CD8-positive, alpha-beta memory T cell (primary cell): ENCODE results near the gene CEP83. TPM values are rescaled to one million over a fixed set of nuclear protein-coding genes. Genes with fewer than 3 reads are reported as not detected.
"Not testable (repeated sequence)": the region's sequence is repeated elsewhere in the genome, so short reads cannot be mapped to it uniquely, and the experiment has no call there.

Experiments
- CTCF ChIA-PET: fragments of 350-600 bp; sonication (Branson Sonifier 250); formaldehyde crosslinking; loops from one replicate; lab custom pipeline; 2021; ENCODE audit warnings: antibody characterized with exemption; lab: Charles Lee
- POLR2A ChIA-PET: fragments of 350-600 bp; sonication (Branson Sonifier 250); formaldehyde crosslinking; loops from one replicate; lab custom pipeline; 2021; ENCODE audit warnings: antibody characterized with exemption; lab: Charles Lee
- DNase-seq, 5 donors: peaks; one replicate each; pipeline versions ENCODE4 v3.0.0 to v3.0.0-alpha.2; 2020 to 2022; ENCODE audit warnings: mixed read lengths in 1 of 5
- H3K27ac ChIP-seq: one replicate; pipeline ENCODE4 v1.7.0; 2013; ENCODE audit warnings: low read depth, mild to moderate bottlenecking, low read length, moderate library complexity
- H3K27me3 ChIP-seq: 2 replicates; pipeline ENCODE4 v1.7.0; 2013; ENCODE audit warnings: low read length, mild to moderate bottlenecking; ENCODE audit not compliant: insufficient read depth, poor library complexity, severe bottlenecking
- H3K36me3 ChIP-seq: 2 replicates; pipeline ENCODE4 v1.7.0; 2013; ENCODE audit warnings: mild to moderate bottlenecking, low read length, moderate library complexity; ENCODE audit not compliant: insufficient read depth
- H3K4me1 ChIP-seq: 2 replicates; pipeline ENCODE4 v1.7.0; 2013; ENCODE audit warnings: mild to moderate bottlenecking, low read length, moderate library complexity; ENCODE audit not compliant: insufficient read depth
- H3K4me3 ChIP-seq: 2 replicates; pipeline ENCODE4 v1.7.0; 2013; ENCODE audit warnings: mild to moderate bottlenecking, low read length
- H3K9me3 ChIP-seq: 2 replicates; pipeline ENCODE4 v1.7.0; 2013; ENCODE audit warnings: mild to moderate bottlenecking, low read length
- H3K27ac Mint-ChIP-seq, 8 donors: one replicate each; pipeline ENCODE4 v1.8.0; 2020 to 2021; ENCODE audit warnings: mixed read lengths in 8 of 8, mild to moderate bottlenecking in 6 of 8, inconsistent platforms in 3 of 8, moderate library complexity in 3 of 8
- H3K27me3 Mint-ChIP-seq, 2 donors: one replicate each; pipeline ENCODE4 v1.8.0; 2020 to 2021; ENCODE audit warnings: mixed read lengths in 2 of 2, mild to moderate bottlenecking in 1 of 2, moderate library complexity in 1 of 2
- H3K36me3 Mint-ChIP-seq, 3 donors: one replicate each; pipeline ENCODE4 v1.8.0; 2020 to 2021; ENCODE audit warnings: mixed read lengths in 3 of 3, inconsistent platforms in 1 of 3, mild to moderate bottlenecking in 1 of 3
- H3K4me1 Mint-ChIP-seq, 3 donors: one replicate each; pipeline ENCODE4 v1.8.0; 2020 to 2021; ENCODE audit warnings: mixed read lengths in 3 of 3, inconsistent platforms in 1 of 3, mild to moderate bottlenecking in 1 of 3
- H3K4me3 Mint-ChIP-seq, 7 donors: one replicate each; pipeline ENCODE4 v1.8.0; 2020 to 2021; ENCODE audit warnings: mixed read lengths in 7 of 7, mild to moderate bottlenecking in 6 of 7, moderate library complexity in 4 of 7, inconsistent platforms in 2 of 7
- H3K9me3 Mint-ChIP-seq, 5 donors: one replicate each; pipeline ENCODE4 v1.8.0; 2020 to 2022; ENCODE audit warnings: mixed read lengths in 5 of 5, mild to moderate bottlenecking in 3 of 5, moderate library complexity in 2 of 5, inconsistent platforms in 1 of 5
- polyA plus RNA-seq: library from polyadenylated mRNA; unstranded; fragments of 300-500 nt; fragmentation: Illumina TruSeq; gene quantifications from one replicate; pipeline ENCODE4 v1.2.3, GENCODE V29; 2021
- total RNA-seq, 2 experiments: library from RNA; stranded (reverse); gene quantifications; one replicate each; pipeline ENCODE4 v1.2.3, GENCODE V29; 2021

The CEP83 gene
- total and polyA plus RNA-seq, 3 experiments from 2014 or later = 5.2 to 25.8 (median 25.7) TPM

- no peaks in the 10 kb centered on the region for H3K9me3 ChIP-seq
- Mint-ChIP-seq H3K36me3 (peaks cover 26 to 68% (median 44%) of the 10 kb centered on the region in 3 donors), H3K4me3 (no peak overlapping the region)
Observed at GRCh38 chr12:94390130-94390485, 69.6 kb downstream of the CEP83 start.

GRCh38 chr12:94389482-94390129 is 70.1 kb downstream of the CEP83 start:
- H3K9me3 ChIP-seq, H3K4me1 ChIP-seq, H3K27ac ChIP-seq, H3K4me1 Mint-ChIP-seq, H3K4me3 Mint-ChIP-seq, DNase-seq, H3K36me3 ChIP-seq, H3K4me3 ChIP-seq, H3K27me3 Mint-ChIP-seq, H3K27ac Mint-ChIP-seq, CTCF ChIA-PET, H3K27me3 ChIP-seq, POLR2A ChIA-PET: not testable (repeated sequence)
- Mint-ChIP-seq H3K9me3 (peaks cover 3 to 18% (median 16%) of the 10 kb centered on the region in 5 donors), H3K36me3 (peaks cover 31 to 68% (median 45%) of the 10 kb centered on the region in 3 donors)

More at GRCh38 chr12:94390130-94390485, 69.6 kb downstream of the CEP83 start:
- Mint-ChIP-seq H3K9me3 (peaks cover 0 to 13% (median 11%) of the 10 kb centered on the region in 5 donors), H3K4me1 (no peaks in the 10 kb centered on the region), H3K27ac (no peak overlapping the region), H3K27me3 (no peaks in the 10 kb centered on the region)
- ChIA-PET CTCF (no interaction called here), POLR2A (no interaction called here)
- Histone ChIP-seq H3K27me3 (no peaks in the 10 kb centered on the region), H3K36me3 (no peaks in the 10 kb centered on the region), H3K4me1 (no peaks in the 10 kb centered on the region), H3K4me3 (no peak overlapping the region), H3K27ac (no peak overlapping the region)
- DNase-seq = no peak

DNA sequence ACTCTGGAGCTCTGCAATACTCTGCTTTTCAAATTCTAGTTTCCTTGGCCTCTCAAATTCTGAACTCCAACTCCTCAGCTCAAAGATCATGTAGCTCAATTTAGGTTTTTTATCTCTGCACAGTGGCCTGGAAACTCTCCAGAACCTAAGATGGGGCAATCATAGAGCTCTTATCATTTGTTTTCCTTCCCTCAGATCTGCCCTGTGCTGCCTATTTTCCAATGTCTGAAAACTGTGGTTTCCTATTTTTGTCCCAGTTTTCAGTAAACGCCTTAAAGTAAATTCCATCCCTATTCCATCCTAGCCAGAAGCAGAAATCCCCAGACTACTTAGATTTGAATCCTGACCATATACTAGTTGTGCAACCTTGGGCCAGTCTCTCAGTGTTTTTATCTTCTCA is 73.2 kb downstream of the CEP83 start:
- Mint-ChIP-seq H3K27ac (no peak overlapping the region), H3K4me3 (no peak overlapping the region)
- CTCF ChIA-PET = no interaction called here

GRCh38 chr12:94384030-94384429 is 75.6 kb downstream of the CEP83 start:
- no peaks in the 10 kb centered on the region for H3K9me3 ChIP-seq
- no peak overlapping the region for H3K27ac ChIP-seq
- H3K4me3 ChIP-seq = no peak overlapping the region
- peaks cover 19 to 54% (median 31%) of the 10 kb centered on the region in 3 donors for H3K36me3 Mint-ChIP-seq
- peaks cover 9 to 26% (median 21%) of the 10 kb centered on the region in 5 donors for H3K9me3 Mint-ChIP-seq
- H3K4me1 Mint-ChIP-seq = peaks cover 5 to 10% (median 10%) of the 10 kb centered on the region in 3 donors
- no peak overlapping the region for H3K4me3 Mint-ChIP-seq
- ChIA-PET CTCF (no interaction called here), POLR2A (no interaction called here)
- no peaks in the 10 kb centered on the region for H3K36me3 ChIP-seq
- H3K27me3 ChIP-seq = no peaks in the 10 kb centered on the region
- no peaks in the 10 kb centered on the region for H3K4me1 ChIP-seq
- DNase-seq = no peak
- H3K27ac Mint-ChIP-seq = no peak overlapping the region
- H3K27me3 Mint-ChIP-seq = no peaks in the 10 kb centered on the region

More for the DNA sequence above, 73.2 kb downstream of the CEP83 start:
- no peak overlapping the region for H3K4me3 ChIP-seq
- no peaks in the 10 kb centered on the region for H3K9me3 ChIP-seq
- no peak for DNase-seq
- no peaks in the 10 kb centered on the region for H3K4me1 Mint-ChIP-seq
- no peak overlapping the region for H3K27ac ChIP-seq
- no peaks in the 10 kb centered on the region for H3K4me1 ChIP-seq
- no peaks in the 10 kb centered on the region for H3K27me3 ChIP-seq
- H3K27me3 Mint-ChIP-seq = no peaks in the 10 kb centered on the region
- H3K36me3 ChIP-seq = no peaks in the 10 kb centered on the region
- H3K36me3 Mint-ChIP-seq = peaks cover 25 to 64% (median 41%) of the 10 kb centered on the region in 3 donors
- peaks cover 9 to 32% (median 21%) of the 10 kb centered on the region in 5 donors for H3K9me3 Mint-ChIP-seq
- POLR2A ChIA-PET = no interaction called here

- Histone ChIP-seq H3K36me3 (no peaks in the 10 kb centered on the region), H3K4me3 (no peak overlapping the region), H3K27me3 (no peaks in the 10 kb centered on the region), H3K27ac (no peak overlapping the region), H3K4me1 (no peaks in the 10 kb centered on the region), H3K9me3 (no peaks in the 10 kb centered on the region)
- Mint-ChIP-seq H3K27ac (peak overlapping the region in 3 of 8 donors; percentile 1 to 38 (median 20)), H3K4me1 (peaks cover 5 to 10% (median 10%) of the 10 kb centered on the region in 3 donors), H3K4me3 (no peak overlapping the region), H3K9me3 (peaks cover 9 to 22% (median 15%) of the 10 kb centered on the region in 5 donors), H3K27me3 (no peaks in the 10 kb centered on the region), H3K36me3 (peaks cover 18 to 40% (median 31%) of the 10 kb centered on the region in 3 donors)
- ChIA-PET CTCF (no interaction called here), POLR2A (no interaction called here)
- DNase-seq = no peak
Observed at GRCh38 chr12:94380507-94380906, 79.2 kb downstream of the CEP83 start.

DNA sequence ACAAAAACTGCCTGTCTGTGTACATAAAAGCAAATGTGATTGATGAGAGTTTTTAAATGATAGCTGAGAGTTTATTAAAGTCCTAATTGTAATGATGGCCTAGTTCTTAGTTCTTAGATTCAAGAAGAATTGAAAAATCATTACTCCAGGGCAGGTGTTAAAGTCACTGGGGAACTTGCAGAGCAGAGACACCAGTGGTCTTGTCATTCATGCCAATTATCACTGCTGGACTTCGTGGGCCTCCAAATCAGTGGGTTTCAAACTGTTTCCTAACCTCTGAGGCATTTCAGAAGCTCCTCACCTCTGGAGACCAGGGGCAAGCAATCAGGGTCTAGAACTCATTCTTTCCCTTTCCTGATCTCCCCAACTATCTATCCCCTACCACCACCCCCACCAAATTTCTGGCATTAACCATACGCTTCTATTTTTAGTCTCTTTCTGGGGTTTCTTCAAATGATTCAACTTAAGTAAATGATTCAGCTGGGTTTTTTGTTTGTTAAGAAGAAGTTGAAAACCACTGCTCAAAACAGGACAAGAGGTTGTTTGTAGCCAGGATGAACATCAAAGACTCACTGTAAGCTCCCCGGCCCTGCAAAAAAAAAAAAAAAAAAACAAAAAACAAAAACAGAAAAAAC is 80.1 kb downstream of the CEP83 start:
- Mint-ChIP-seq H3K4me3 (no peak overlapping the region), H3K9me3 (peaks cover 6 to 13% (median 7%) of the 10 kb centered on the region in 5 donors), H3K4me1 (peaks cover 5 to 10% (median 10%) of the 10 kb centered on the region in 3 donors), H3K27ac (peak overlapping the region in 3 of 8 donors; percentile 8 to 52 (median 51)), H3K36me3 (peaks cover 16 to 37% (median 25%) of the 10 kb centered on the region in 3 donors), H3K27me3 (no peaks in the 10 kb centered on the region)
- Histone ChIP-seq H3K27me3 (no peaks in the 10 kb centered on the region), H3K27ac (no peak overlapping the region), H3K4me3 (no peak overlapping the region), H3K36me3 (no peaks in the 10 kb centered on the region), H3K4me1 (no peaks in the 10 kb centered on the region), H3K9me3 (no peaks in the 10 kb centered on the region)
- ChIA-PET POLR2A (no interaction called here), CTCF (no interaction called here)
- DNase-seq = no peak

DNA sequence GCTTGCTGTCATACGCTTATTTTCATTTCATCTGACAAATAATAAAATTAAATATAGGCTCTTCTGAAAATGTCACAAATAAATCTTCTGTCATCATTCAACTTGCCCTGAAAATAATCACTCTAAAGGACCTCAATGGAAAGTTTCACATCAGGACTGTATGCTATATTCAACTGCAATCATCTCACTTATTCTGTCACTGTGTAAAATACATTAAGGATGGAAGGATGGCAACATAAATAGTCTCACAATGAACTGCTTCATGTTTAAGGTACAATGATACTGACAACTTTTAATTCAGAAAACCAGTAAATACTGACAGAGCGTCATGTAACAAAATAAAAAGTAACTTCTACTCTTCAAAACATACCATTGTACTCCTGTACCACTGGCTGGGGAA is 82.1 kb downstream of the CEP83 start:
- H3K4me3 Mint-ChIP-seq = no peak overlapping the region
- H3K27me3 Mint-ChIP-seq = no peaks in the 10 kb centered on the region
- Histone ChIP-seq H3K4me1 (no peaks in the 10 kb centered on the region), H3K27me3 (no peaks in the 10 kb centered on the region), H3K9me3 (no peaks in the 10 kb centered on the region), H3K36me3 (no peaks in the 10 kb centered on the region), H3K4me3 (no peak overlapping the region), H3K27ac (no peak overlapping the region)
- peaks cover 7 to 14% (median 13%) of the 10 kb centered on the region in 3 donors for H3K4me1 Mint-ChIP-seq
- H3K36me3 Mint-ChIP-seq = peaks cover 15 to 18% (median 15%) of the 10 kb centered on the region in 3 donors
- DNase-seq = no peak
- ChIA-PET POLR2A (no interaction called here), CTCF (no interaction called here)
- no peak overlapping the region for H3K27ac Mint-ChIP-seq
- H3K9me3 Mint-ChIP-seq = no peaks in the 10 kb centered on the region

DNA sequence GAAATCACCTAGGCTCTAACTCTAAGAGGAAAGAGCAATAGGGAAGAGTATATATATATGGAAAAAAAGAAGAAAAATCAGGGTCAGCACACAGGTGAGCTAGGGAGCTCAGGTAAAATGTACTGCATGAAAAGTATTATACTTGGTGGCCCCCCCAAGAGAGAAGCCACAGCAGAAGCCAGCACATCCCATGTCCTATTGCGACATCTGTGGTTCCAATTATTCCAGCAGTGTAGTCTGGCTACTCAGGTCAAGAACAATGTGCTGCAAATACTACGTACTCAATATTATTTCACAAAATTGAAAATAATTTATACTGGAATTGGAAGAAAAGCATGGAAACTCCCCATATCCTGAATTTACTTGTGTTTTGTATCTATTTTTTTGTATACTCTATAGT is 85.5 kb downstream of the CEP83 start:
- Mint-ChIP-seq H3K27ac (no peak overlapping the region), H3K4me3 (no peak overlapping the region), H3K4me1 (peaks cover 5 to 6% (median 6%) of the 10 kb centered on the region in 3 donors), H3K27me3 (no peaks in the 10 kb centered on the region), H3K9me3 (no peaks in the 10 kb centered on the region), H3K36me3 (peaks cover 15 to 17% (median 15%) of the 10 kb centered on the region in 3 donors)
- ChIA-PET POLR2A (no interaction called here), CTCF (no interaction called here)
- Histone ChIP-seq H3K27ac (no peak overlapping the region), H3K4me1 (no peaks in the 10 kb centered on the region), H3K36me3 (no peaks in the 10 kb centered on the region), H3K4me3 (no peak overlapping the region), H3K27me3 (no peaks in the 10 kb centered on the region), H3K9me3 (no peaks in the 10 kb centered on the region)
- DNase-seq = no peak
